Measurements from ENCODE around the gene TAF3. TPM values are rescaled to one million over a fixed set of nuclear protein-coding genes. Genes with fewer than 3 reads are reported as not detected.

The TAF3 gene
- total RNA-seq, 1 donor from 2014 or later: 7.7 TPM

DNA sequence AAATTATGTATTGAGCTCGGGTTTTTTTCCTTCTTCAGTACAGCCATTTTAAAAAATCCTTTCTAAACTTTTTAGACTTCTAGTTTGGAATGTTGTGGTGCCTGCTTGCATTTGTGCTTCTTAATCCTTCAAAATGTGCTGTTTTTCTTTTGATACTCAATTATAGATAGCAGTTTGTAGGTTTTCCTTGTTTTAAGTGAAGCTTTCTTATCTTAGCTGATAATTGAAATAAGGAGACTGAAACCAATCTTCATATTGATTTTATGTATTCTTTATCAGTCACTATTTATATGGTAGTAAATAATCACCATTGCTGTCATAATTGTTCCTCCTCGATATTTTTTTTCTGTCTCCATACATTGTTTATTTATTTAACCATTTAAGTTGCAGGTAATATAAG, 56.6 kb downstream of the TAF3 start:
- no peak for DNase-seq (ENCODE audit: low spot score)

DNA sequence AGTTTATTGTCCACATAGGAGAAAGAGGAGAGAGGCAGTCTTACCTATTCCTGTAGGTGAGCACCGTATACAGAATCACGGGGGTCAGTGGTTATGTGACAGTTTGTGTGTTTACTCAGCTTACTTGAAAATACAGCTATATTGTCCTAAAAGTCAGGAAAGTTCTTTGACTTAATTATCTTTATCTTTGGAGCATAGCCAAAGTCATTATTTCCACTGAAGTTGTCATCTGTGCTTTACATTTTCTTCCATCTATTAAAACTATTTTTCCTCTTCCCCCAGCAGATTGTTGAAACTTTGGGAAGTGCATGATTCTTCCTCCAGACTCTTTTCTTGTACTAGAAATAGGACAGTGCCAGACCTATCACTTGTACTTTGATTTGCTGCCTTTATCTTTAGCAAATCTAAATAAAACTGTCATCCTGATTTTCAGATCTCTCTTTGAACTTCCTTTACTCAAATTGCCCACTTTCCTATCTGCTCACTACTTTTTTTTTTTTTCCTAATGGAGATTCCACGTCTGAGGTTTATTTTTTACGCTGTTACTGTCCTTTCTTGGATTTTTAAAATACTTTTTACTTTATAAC, 58.3 kb downstream of the TAF3 start:
- DNase-seq (ENCODE audit: low spot score): no peak

DNA sequence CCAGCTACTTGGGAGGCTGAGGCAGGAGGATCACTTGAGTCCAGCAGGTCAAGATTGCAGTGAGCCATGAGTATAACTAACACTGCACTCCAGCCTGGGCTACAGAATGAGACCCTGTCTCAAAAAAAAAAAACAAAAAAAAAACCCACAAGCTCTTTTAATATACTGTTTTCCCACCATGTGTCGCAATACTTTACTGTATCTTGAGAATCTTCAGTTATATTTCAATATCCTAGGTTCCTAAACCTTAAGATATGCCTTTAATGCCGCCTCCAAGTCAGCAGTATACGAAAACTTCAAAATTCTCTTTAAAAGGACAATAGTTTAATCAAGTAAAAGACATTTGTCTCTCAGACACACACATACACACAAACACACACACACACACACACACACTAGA, 62.8 kb downstream of the TAF3 start:
- no peak for DNase-seq (ENCODE audit: low spot score)

DNA sequence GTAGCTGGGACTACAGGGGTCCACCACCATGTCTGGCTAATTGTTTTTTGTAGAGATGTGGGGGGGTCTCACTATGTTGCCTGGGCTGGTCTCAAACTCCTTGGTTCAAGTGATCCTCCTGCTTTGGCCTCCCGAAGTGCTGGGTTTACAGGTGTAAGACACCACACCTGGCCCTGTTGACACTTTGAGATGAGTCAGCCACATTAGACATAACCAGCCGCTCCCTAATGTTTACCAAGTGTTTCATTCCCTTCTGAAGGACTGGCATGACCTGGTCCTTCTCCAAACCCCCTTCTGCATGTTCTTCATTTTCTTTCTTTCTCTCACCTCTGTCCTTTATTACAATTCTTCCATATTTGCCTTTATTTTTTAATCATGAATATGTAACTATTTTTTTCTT, 67.8 kb downstream of the TAF3 start:
- no peak for DNase-seq (ENCODE audit: low spot score)

GRCh38 chr10:7887174-7887816, 69.0 kb downstream of the TAF3 start:
- DNase-seq (ENCODE audit: low spot score): no peak

- no peak for DNase-seq (ENCODE audit: low spot score)
These were observed 71.7 kb downstream of the TAF3 start for GRCh38 chr10:7889947-7890542.

DNA sequence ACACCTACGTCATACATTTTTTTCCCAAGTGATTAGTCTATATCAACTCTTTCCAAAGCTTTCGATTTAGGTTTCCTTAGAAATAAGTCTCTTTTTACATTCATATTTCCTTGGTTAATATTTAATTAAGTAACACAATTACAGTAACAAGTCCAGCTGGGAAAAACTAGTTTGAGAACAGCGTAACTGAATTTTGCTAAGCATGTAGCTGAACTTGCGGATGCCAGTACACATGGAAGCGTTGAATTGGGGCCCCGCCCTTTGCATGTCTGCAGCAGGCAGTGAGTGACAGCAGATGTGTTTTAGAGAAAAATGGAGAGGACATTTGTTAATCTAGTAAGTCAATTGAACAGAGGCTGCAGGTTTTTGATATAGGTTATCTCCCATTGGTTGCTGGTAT, 72.5 kb downstream of the TAF3 start:
- no peak for DNase-seq (ENCODE audit: low spot score)

- DNase-seq (ENCODE audit: low spot score): no peak
These were observed 73.3 kb downstream of the TAF3 start for GRCh38 chr10:7891634-7892033.

GRCh38 chr10:7892146-7892545, 73.8 kb downstream of the TAF3 start:
- DNase-seq (ENCODE audit: low spot score): no peak

DNA sequence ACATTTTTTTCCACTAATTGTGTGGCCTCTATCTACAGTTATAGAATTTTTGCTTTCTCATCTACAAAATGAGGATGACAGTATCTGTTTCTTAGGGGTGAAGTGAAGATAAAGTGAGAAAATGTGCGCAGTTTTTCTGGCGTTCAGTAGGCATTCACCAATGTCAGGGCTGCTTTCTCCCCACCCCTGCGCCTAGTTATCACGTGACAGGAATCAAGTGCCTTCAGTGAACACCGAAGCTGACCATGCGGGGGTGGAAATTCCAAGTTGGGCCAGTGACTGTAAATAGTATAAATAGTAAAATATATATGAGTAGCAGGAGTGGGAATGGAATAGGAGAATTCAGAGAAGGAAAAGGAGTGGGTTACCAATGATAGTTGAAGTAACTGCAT, 77.4 kb downstream of the TAF3 start:
- DNase-seq (ENCODE audit: low spot score): no peak

- no peak for DNase-seq (ENCODE audit: low spot score)
These were observed 78.0 kb downstream of the TAF3 start for GRCh38 chr10:7896297-7896696.

DNA sequence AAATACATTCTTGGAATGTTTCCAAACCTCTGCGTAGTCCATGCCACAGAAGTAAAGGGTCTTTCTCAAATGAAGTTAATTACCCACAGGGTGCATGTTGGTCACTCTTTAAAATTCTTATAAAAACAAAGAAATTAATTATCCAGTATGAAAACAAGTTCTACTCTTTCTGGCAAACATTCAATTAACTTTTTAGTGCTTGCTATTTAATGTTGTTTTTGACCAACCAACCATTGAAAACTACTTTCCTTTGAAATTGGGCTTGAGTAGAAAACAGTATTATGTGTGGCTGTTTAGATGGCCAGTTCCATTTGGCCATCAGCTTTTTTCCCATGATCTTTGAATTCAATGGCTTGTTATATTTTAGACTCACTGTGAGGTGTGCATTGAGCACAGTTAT, 83.0 kb downstream of the TAF3 start:
- DNase-seq (ENCODE audit: low spot score): no peak

DNA sequence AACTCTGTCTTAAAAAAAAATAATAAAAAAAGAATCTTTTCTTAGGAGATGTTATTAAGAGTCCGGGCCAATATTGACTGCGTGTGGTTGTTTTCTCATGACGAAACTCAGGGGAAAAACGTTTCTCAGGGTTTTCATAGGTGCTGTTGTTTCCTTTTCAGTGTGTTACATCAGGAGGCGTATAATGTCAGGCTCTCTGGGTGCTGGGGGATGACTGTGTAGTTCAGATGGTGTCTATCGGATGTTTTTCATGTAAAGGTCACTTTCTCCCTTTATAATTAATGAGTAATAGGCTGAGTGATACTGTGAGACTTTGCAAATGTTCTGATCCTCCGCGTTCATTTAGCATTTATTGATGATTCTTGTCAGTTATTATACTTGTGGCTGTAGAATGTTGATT, 84.1 kb downstream of the TAF3 start:
- DNase-seq (ENCODE audit: low spot score): no peak

GRCh38 chr10:7903851-7904250, 85.5 kb downstream of the TAF3 start:
- no peak for DNase-seq (ENCODE audit: low spot score)

DNA sequence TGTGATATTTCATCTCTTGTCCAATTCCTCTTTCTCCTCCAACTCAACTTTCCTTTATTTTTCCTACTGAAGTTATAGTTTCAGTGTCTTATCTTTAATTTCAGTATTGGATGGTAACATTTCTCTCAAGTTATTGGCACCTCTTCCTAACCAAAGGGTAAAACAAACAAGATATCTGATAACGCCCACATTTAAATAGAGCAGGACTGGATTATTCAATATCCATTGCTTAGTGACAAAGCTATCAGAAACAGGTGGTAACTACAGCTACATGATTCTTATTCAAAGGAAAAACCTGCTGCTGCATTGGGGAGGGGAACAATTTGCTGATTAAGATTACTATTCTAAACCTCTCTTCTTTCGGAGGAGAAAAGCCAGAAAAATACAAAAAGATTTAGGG, 87.8 kb downstream of the TAF3 start:
- no peak for DNase-seq (ENCODE audit: low spot score)

DNA sequence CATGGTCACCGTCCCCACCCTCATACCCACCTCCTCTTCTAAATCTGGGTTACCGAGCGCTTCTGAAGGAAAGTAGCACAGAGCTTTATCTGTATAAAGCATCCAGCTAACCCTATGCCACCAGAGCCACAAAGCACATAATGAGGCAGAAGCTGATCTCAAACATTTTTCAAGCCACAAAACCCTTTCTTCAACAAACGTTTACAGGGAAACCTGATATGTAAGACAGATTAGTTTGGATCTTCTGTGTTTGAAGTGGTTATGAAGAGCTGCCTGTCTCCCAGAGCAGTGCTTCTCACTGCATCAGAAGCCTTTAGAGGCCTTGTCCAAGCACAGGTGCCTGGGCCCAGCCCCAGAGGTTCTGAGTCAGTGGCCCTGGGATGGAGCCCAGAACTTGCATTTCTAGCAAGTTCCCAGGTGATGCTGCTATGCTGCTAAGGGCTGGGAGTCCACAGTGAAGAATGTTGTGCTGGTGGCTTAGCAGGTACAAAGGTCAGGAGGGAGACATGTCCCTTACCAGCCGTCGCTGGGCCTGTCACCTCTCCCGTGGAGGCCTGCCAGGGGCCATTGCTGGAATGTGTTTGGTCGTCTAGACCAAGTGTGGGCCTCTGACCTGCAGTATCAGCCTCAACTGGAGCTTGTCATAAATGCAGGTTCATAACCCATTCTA, 90.4 kb downstream of the TAF3 start:
- DNase-seq (ENCODE audit: low spot score): peak; percentile 63

- no peak for DNase-seq (ENCODE audit: low spot score)
These were observed 95.0 kb downstream of the TAF3 start for GRCh38 chr10:7913126-7913872.

DNA sequence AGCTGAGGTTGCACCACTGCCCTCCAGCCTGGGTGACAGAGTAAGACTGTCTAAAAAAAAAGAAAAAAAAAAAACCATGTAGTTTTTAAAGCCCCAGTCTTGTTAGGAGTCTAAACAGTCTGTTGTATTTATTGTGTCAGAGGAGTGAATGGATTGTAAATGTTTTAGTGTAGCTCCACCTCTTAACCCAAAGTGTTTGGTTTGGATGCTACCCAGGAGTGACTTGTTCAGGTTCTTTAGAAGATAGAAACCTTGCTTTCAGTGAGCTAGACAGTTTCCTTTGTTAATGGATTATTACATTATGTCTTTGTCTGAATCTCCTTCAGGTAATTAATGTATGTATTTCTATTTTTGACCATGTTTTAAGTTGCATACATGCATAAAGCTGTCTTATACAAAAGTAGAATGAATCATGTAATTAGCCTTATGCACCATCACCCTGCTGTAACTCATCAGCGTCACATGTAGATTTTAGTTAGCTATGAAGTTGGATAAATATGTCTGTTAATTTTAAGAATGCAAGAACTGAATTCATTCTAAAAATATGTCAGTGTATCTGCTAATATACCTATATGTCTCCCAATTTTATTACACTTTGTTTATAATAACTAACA, 97.7 kb downstream of the TAF3 start:
- no peak for DNase-seq (ENCODE audit: low spot score)

DNA sequence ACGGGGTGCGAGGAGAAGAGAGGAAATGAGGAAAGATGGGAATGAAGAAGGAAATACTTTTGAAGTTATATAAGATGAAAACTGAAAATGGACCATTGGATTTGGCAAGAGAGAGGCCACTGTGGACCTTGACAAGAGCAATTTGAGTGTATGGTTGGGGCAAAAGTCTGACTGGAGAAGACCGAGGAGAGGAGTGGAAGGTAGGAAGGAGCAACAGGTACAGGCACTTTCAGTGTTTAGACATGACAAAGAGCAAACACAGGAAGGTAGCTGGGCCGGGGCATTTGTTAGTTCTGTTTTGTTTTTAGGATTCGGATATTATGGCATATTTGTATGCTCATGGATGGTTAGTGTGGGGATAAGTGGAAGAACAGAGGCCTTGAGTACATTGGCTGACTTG, 99.4 kb downstream of the TAF3 start:
- DNase-seq (ENCODE audit: low spot score): no peak

GRCh38 chr10:7922707-7923106, 104.4 kb downstream of the TAF3 start:
- no peak for DNase-seq (ENCODE audit: low spot score)

GRCh38 chr10:7928536-7928935, 110.2 kb downstream of the TAF3 start:
- no peak for DNase-seq (ENCODE audit: low spot score)
